Measurements from ENCODE around the gene SLC4A3.

Gene SLC4A3

DNA sequence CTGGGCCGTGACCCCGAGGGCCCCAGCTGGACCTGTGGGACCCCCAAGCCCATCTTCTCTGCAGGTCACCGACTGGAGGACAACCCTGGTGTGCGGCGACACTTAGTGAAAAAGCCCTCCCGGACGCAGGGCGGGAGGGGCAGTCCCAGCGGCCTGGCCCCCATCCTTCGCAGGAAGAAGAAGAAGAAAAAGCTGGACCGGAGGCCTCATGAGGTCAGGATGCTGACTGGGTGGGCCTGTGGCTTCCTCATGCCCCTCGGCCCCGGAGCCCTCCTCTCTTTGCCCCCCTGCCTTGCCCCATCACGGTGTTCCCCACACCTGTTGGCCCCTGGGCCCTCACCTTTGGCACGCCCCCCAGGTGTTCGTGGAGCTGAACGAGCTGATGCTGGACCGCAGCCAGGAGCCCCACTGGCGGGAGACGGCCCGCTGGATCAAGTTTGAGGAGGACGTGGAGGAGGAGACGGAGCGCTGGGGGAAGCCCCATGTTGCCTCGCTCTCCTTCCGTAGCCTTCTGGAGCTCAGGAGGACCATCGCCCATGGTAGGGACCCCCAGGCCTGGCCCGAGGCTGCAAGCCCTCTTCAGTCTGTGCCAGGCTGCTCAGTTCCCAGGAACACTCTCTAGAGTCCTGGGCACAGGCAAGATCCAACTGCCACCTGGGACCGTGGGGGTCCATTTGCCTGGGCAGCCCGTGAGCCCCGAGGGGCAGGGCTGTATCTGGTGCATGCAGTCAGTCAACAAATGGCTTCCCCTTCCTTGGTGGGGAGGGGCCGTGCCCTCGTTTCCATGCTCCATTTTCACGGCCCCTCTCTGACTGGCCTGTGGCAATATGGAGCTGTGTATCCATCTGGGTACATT, 4.7 kb downstream of the SLC4A3 start:
- Histone ChIP-seq H3K4me3 (ENCODE audit: low read depth, low read length) (no peak overlapping the region), H3K27me3 (replicated peaks) (no peaks in the 10 kb centered on the region)
- in situ Hi-C loops (cut with HindIII; ENCODE audit: low pct_ligation_motif_present, low sequenced_read_pairs), result no loop called here

DNA sequence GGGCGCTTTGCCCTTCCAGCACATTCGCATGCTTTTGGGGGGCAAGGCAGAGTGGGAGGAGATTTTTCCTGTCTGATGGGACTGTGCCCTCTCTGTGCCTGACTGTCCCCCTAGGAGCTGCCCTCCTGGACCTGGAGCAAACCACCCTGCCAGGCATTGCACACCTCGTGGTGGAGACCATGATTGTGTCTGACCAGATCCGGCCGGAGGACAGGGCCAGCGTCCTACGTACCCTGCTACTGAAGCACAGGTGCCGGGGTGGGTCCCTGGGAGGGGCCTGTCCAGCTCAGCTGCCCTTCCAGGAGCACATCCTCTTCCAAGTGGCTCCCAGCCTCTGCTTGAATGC, 5.3 kb downstream of the SLC4A3 start:
- H3K36me3 ChIP-seq (replicated peaks), result no peaks in the 10 kb centered on the region
- H3K4me3 ChIP-seq (ENCODE audit: low read depth, low read length), result no peak overlapping the region
- no peak for DNase-seq
- in situ Hi-C loops (cut with HindIII; ENCODE audit: low pct_ligation_motif_present, low sequenced_read_pairs), result no loop called here
- H3K27ac ChIP-seq, result no peak overlapping the region
- TF ChIP-seq, protein P1, sequence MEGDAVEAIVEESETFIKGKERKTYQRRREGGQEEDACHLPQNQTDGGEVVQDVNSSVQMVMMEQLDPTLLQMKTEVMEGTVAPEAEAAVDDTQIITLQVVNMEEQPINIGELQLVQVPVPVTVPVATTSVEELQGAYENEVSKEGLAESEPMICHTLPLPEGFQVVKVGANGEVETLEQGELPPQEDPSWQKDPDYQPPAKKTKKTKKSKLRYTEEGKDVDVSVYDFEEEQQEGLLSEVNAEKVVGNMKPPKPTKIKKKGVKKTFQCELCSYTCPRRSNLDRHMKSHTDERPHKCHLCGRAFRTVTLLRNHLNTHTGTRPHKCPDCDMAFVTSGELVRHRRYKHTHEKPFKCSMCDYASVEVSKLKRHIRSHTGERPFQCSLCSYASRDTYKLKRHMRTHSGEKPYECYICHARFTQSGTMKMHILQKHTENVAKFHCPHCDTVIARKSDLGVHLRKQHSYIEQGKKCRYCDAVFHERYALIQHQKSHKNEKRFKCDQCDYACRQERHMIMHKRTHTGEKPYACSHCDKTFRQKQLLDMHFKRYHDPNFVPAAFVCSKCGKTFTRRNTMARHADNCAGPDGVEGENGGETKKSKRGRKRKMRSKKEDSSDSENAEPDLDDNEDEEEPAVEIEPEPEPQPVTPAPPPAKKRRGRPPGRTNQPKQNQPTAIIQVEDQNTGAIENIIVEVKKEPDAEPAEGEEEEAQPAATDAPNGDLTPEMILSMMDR (IDR thresholded peaks at IDR 0.05; ENCODE audit: low read depth, low read length, missing control alignments), result no peak
- no peaks in the 10 kb centered on the region for H3K27me3 ChIP-seq (replicated peaks)

More for the DNA sequence above, 4.7 kb downstream of the SLC4A3 start:
- Histone ChIP-seq H3K36me3 (replicated peaks) (no peaks in the 10 kb centered on the region), H3K27ac (no peak overlapping the region)
- no peak for DNase-seq
- TF ChIP-seq, protein P1 (IDR thresholded peaks at IDR 0.05; ENCODE audit: low read depth, low read length, missing control alignments), result no peak

DNA sequence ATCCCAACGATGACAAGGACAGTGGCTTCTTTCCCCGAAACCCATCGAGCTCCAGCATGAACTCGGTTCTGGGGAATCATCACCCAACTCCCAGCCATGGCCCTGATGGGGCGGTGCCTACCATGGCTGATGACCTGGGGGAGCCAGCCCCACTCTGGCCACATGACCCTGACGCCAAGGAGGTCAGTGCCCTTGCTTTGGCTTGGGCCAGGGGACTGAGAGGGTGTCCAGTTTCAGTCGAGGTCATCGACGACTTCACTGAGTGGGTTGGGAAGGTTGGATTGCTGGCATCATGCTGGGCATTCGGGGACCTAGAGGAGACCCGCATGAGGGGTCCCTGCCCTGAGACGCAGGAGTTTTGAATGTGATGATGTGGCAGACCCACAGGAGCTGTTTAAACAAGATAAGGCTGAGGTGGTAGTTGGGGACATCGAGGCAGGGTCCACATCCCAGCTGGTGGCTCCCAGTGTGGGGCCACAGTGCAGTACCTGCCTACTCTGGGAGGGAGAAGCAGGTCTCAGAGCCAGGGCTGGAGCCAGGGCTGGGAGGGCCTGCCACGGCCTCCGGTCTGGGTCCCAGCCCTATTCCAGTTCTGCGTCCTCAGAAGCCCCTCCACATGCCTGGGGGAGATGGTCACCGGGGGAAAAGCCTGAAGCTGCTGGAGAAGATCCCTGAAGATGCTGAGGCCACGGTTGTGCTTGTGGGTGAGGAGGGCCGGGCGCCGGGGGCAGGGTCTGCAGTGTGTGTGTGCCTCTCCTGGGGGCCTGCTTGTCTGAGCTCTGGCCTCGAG, 6.0 kb downstream of the SLC4A3 start:
- no peak overlapping the region for H3K27ac ChIP-seq
- TF ChIP-seq, protein P1 (IDR thresholded peaks at IDR 0.05; ENCODE audit: low read depth, low read length, missing control alignments), result no peak
- no peaks in the 10 kb centered on the region for H3K27me3 ChIP-seq (replicated peaks)
- no peak overlapping the region for H3K4me3 ChIP-seq (ENCODE audit: low read depth, low read length)
- DNase-seq, result no peak
- H3K36me3 ChIP-seq (replicated peaks), result no peaks in the 10 kb centered on the region
- in situ Hi-C loops (cut with HindIII; ENCODE audit: low pct_ligation_motif_present, low sequenced_read_pairs), result no loop called here

DNA sequence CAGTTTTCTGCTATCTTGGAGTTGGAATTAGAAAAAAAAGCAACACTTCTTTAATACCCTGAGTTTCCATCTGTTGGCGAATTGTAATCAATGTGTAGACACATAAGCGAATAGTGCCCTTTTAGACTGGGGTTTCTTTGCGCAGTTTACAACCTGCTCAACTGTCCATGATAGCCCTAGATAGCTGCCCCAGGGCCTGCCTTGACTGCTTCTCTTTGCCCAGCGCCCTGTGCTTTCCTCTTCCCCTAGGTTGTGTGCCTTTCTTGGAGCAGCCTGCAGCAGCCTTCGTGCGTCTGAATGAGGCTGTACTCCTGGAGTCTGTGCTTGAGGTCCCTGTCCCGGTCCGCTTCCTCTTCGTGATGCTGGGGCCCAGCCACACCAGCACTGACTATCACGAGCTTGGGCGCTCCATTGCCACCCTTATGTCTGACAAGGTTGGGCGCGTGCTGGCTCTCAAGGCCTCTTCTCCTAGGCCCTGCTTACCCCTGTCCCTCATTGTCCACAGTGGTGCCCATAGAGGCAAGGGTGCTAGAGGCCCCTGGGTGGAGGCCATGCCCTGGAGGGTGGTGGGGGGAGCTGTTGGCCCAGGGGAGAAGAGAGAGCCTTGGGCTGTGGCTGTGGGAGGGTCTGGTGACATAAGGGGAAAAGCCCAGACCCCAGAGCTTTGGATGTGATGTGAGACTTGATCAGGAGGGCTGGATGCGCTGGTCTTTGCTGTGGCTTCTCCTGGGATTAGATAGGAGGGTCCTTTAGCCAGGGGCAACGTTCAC, 6.9 kb downstream of the SLC4A3 start:
- no peaks in the 10 kb centered on the region for H3K36me3 ChIP-seq (replicated peaks)

DNA sequence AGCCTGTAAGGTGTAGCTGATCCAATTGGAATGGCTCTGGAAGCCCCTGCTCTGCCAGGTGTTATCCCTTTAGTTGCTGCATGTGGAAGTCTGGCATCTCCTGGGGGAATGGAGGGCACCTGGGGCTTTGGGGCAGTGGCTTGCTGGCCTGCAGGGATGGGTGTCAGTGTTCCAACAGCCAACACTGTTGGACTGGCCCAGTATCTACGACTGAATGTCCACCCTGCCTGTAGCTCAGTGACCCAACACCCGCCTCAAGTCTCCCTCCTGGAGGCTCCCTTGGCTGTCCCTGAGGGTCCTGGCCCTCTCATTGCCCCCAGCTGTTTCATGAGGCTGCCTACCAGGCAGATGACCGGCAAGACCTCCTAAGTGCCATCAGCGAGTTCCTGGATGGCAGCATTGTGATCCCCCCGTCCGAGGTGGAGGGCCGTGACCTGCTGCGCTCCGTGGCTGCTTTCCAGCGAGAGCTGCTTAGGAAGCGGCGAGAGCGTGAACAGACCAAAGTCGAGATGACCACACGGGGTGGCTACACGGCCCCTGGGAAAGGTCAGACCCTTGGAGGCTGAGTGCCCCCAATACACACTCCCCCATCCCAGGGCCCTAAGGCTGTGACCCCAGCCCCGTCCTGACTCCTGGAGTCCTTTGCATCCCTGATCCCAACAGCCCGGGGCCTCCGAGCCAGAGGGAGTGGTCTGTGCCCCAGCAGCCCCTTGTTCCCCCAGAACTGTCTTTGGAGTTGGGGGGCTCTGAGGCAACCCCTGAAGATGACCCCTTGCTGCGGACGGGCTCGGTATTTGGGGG, 7.7 kb downstream of the SLC4A3 start:
- in situ Hi-C loops (cut with HindIII; ENCODE audit: low pct_ligation_motif_present, low sequenced_read_pairs), result no loop called here
- DNase-seq, result no peak
- H3K36me3 ChIP-seq (replicated peaks), result no peaks in the 10 kb centered on the region

More for the DNA sequence above, 6.9 kb downstream of the SLC4A3 start:
- no peaks in the 10 kb centered on the region for H3K27me3 ChIP-seq (replicated peaks)
- in situ Hi-C loops (cut with HindIII; ENCODE audit: low pct_ligation_motif_present, low sequenced_read_pairs), result no loop called here
- H3K4me3 ChIP-seq (ENCODE audit: low read depth, low read length), result no peak overlapping the region
- no peak for DNase-seq
- TF ChIP-seq, protein P1 (IDR thresholded peaks at IDR 0.05; ENCODE audit: low read depth, low read length, missing control alignments), result no peak
- no peak overlapping the region for H3K27ac ChIP-seq

More for the DNA sequence above, 7.7 kb downstream of the SLC4A3 start:
- Histone ChIP-seq H3K4me3 (ENCODE audit: low read depth, low read length) (no peak overlapping the region), H3K27me3 (replicated peaks) (no peaks in the 10 kb centered on the region), H3K27ac (no peak overlapping the region)
- TF ChIP-seq, protein P1 (IDR thresholded peaks at IDR 0.05; ENCODE audit: low read depth, low read length, missing control alignments), result no peak

All from brain microvascular endothelial cell (primary cell).